Fibroblast of the aortic adventitia (primary cell): ENCODE measurements around the gene PGP. TPM values are rescaled to one million over a fixed set of nuclear protein-coding genes. Genes with fewer than 3 reads are reported as not detected.
"Not testable (repeated sequence)": the region's sequence is repeated elsewhere in the genome, so short reads cannot be mapped to it uniquely, and the experiment has no call there.

Experiments used
- DNase-seq: peaks from one replicate; pipeline ENCODE4 v3.0.0-alpha.2; 2010; ENCODE audit warnings: low read depth
- H3K4me3 ChIP-seq: 2 replicates; pipeline ENCODE4 v1.5.1; 2011; ENCODE audit warnings: low read depth, mild to moderate bottlenecking, control low read depth, low read length, moderate library complexity
- CTCF ChIP-seq: IDR thresholded peaks from 2 replicates; pipeline ENCODE4 v1.5.1; 2011; ENCODE audit warnings: mild to moderate bottlenecking, low read length, control low read depth, inconsistent platforms; ENCODE audit not compliant: insufficient read depth
- total RNA-seq: library from RNA; depleted of rRNA; stranded (reverse); fragments of >200 nt; gene quantifications from 2 replicates; pipeline ENCODE4 v1.2.3, GENCODE V29; 2012; ENCODE audit warnings: low replicate concordance

The PGP gene
- total RNA-seq, 1 donor: 11.3 TPM

- peak overlapping the region; percentile 93 for H3K4me3 ChIP-seq
- no peak for DNase-seq
- no peak for TF ChIP-seq CTCF
Measured at GRCh38 chr16:2204416-2205103, 10.1 kb downstream of the PGP start.

GRCh38 chr16:2203119-2203688 lies 11.4 kb downstream of the PGP start:
- not testable (repeated sequence) for DNase-seq, H3K4me3 ChIP-seq

- H3K4me3 ChIP-seq: no peak overlapping the region
- no peak for TF ChIP-seq CTCF
- DNase-seq: no peak
Measured at GRCh38 chr16:2200313-2200712, 14.3 kb downstream of the PGP start.

GRCh38 chr16:2199621-2200139 lies 15.0 kb downstream of the PGP start:
- DNase-seq: no peak
- no peak for TF ChIP-seq CTCF
- H3K4me3 ChIP-seq: no peak overlapping the region

- no peak overlapping the region for H3K4me3 ChIP-seq
- no peak for DNase-seq
- no peak for TF ChIP-seq CTCF
Measured at GRCh38 chr16:2199095-2199494, 15.5 kb downstream of the PGP start.

GRCh38 chr16:2198283-2198682 lies 16.4 kb downstream of the PGP start:
- DNase-seq: no peak
- no peak overlapping the region for H3K4me3 ChIP-seq
- no peak for TF ChIP-seq CTCF

- no peak overlapping the region for H3K4me3 ChIP-seq
- DNase-seq: no peak
- TF ChIP-seq CTCF: no peak
Measured at GRCh38 chr16:2197765-2198164, 16.9 kb downstream of the PGP start.
